Nephron (organoid): ENCODE measurements around the gene DDX51.
A peak's percentile ranks its signal among the peaks of the same experiment; 100 is the strongest.

Source experiments
- H3K27ac Mint-ChIP-seq, 3 experiments: 2 replicates each; pipeline ENCODE4 v1.8.0; 2020; ENCODE audit warnings: mixed read lengths in 3 of 3, mild to moderate bottlenecking in 2 of 3, moderate library complexity in 1 of 3
- H3K27me3 Mint-ChIP-seq: 2 replicates; pipeline ENCODE4 v1.8.0; 2021; ENCODE audit warnings: low read depth, mild to moderate bottlenecking, moderate library complexity, mixed read lengths
- H3K36me3 Mint-ChIP-seq: 2 replicates; pipeline ENCODE4 v1.8.0; 2020; ENCODE audit warnings: low read depth, mixed read lengths
- H3K4me1 Mint-ChIP-seq: 2 replicates; pipeline ENCODE4 v1.8.0; 2020; ENCODE audit warnings: mixed read lengths
- H3K4me3 Mint-ChIP-seq, 3 experiments: 2 replicates each; pipeline ENCODE4 v1.8.0; 2020; ENCODE audit warnings: mild to moderate bottlenecking in 3 of 3, mixed read lengths in 3 of 3, moderate library complexity in 2 of 3
- H3K9me3 Mint-ChIP-seq: 2 replicates; pipeline ENCODE4 v1.8.0; 2020; ENCODE audit warnings: mixed read lengths
- CTCF ChIP-seq, 3 experiments: fragments of 200-600 bp; sonication (generic); IDR thresholded peaks; one replicate each; pipeline ENCODE4 v1.5.0; 2021; ENCODE audit warnings: antibody characterized with exemption in 3 of 3; ENCODE audit not compliant: unreplicated experiment in 3 of 3

The DDX51 gene

GRCh38 chr12:132186208-132186856 is 42.2 kb upstream of the DDX51 start:
- no peak for TF ChIP-seq CTCF (IDR thresholded peaks at IDR 0.05; ENCODE audit: unreplicated experiment in 3 of 3)

DNA sequence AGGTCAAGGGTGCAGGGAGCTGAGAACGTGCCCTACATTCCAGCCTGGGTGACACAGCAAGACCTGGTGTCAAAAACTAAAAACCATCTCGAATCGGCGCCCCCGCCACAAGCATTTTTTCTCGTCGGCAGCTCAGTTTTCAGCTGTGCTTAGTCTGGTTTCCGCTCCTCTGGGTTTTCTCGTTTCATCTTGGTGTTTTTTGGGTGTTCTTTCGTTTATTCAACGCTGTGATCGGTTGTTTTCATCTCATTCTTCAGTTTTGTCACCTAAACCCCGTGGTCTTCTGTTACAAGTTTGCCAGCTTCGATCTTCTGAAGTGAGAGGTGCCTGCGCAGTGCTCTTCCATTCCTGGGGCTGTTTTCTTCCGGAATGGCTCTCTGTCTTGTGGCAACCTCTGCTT is 41.6 kb upstream of the DDX51 start:
- H3K27ac Mint-ChIP-seq, result peak overlapping the region in 1 of 3 experiments; percentile 11
- H3K4me3 Mint-ChIP-seq, result no peak overlapping the region
- peaks cover 61% of the 10 kb centered on the region for H3K27me3 Mint-ChIP-seq
- H3K36me3 Mint-ChIP-seq, result no peaks in the 10 kb centered on the region
- H3K4me1 Mint-ChIP-seq, result peaks cover 4% of the 10 kb centered on the region
- peaks cover 2% of the 10 kb centered on the region for H3K9me3 Mint-ChIP-seq
- TF ChIP-seq CTCF (IDR thresholded peaks at IDR 0.05; ENCODE audit: unreplicated experiment in 3 of 3), result no peak

More at GRCh38 chr12:132186208-132186856, 42.2 kb upstream of the DDX51 start:
- peaks cover under 1% of the 10 kb centered on the region for H3K9me3 Mint-ChIP-seq
- H3K36me3 Mint-ChIP-seq, result no peaks in the 10 kb centered on the region
- peak overlapping the region in 1 of 3 experiments; percentile 11 for H3K27ac Mint-ChIP-seq
- H3K4me1 Mint-ChIP-seq, result peaks cover 4% of the 10 kb centered on the region
- no peak overlapping the region for H3K4me3 Mint-ChIP-seq
- H3K27me3 Mint-ChIP-seq, result peaks cover 68% of the 10 kb centered on the region

DNA sequence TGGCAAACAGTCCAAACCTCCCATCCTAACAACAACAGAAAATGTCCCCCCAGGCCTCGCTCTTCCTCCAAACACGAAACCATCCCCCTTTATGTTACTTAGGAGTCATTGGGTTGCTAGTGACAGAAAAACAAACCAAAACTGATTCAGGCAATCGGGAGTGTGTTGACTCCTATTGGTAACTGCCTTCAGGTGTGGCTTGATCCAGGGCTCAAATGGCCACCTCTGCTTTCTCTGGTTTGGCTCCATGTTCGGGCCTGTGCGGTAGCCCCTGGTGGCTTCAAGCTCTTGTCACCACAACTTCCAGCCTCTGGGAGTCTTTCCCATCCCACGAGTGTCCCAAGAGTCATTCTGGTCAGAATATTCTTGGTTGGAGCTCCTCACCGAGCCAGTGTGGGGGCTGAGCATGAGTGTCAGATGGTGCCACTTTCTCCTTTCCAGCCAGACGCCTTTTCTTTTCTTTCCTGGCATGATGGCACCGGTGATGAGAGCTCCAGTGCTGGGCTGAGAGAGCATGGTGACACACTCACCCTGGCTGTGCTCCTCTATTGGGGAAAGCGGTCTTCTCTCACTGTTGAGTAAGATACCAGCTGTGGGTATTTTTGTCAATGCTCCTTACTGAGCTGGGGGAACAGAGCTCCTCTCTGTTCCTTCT is 38.7 kb upstream of the DDX51 start:
- no peak overlapping the region for H3K27ac Mint-ChIP-seq
- H3K4me1 Mint-ChIP-seq, result peaks cover 15% of the 10 kb centered on the region
- peaks cover 77% of the 10 kb centered on the region for H3K27me3 Mint-ChIP-seq

DNA sequence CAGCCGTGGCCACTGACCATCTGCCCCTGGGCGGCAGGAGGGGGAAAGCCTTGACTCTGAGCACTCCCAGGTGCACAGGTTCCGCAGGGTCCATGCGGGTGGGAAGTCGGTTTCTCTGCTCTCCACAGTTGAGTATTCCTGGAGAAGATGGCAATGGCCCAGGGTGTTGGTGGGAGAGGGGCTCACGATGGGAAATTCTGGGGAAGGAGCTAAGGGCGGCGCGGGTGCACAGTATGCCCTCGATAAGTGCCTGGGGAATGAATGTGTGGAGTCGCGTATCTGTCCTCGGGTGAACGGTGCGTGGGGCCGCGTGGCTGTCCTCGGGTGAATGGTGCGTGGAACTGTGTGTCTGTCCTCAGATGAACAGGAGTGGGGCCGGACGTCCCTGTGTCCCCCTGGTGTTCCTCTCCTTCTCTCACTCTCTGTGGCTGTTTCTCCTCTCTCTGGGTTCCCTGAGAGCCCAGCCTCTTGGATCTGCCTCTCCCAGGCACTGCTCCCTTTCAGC is 38.1 kb upstream of the DDX51 start:
- Mint-ChIP-seq H3K27ac (no peak overlapping the region), H3K9me3 (peaks cover 2% of the 10 kb centered on the region), H3K4me3 (no peak overlapping the region), H3K4me1 (peaks cover 15% of the 10 kb centered on the region), H3K27me3 (peaks cover 71% of the 10 kb centered on the region), H3K36me3 (no peaks in the 10 kb centered on the region)
- TF ChIP-seq CTCF (IDR thresholded peaks at IDR 0.05; ENCODE audit: unreplicated experiment in 3 of 3), result no peak

More for the DNA sequence above, 38.7 kb upstream of the DDX51 start:
- Mint-ChIP-seq H3K36me3 (no peaks in the 10 kb centered on the region), H3K4me3 (no peak overlapping the region), H3K9me3 (peaks cover 2% of the 10 kb centered on the region)
- TF ChIP-seq CTCF (IDR thresholded peaks at IDR 0.05; ENCODE audit: unreplicated experiment in 3 of 3), result no peak

DNA sequence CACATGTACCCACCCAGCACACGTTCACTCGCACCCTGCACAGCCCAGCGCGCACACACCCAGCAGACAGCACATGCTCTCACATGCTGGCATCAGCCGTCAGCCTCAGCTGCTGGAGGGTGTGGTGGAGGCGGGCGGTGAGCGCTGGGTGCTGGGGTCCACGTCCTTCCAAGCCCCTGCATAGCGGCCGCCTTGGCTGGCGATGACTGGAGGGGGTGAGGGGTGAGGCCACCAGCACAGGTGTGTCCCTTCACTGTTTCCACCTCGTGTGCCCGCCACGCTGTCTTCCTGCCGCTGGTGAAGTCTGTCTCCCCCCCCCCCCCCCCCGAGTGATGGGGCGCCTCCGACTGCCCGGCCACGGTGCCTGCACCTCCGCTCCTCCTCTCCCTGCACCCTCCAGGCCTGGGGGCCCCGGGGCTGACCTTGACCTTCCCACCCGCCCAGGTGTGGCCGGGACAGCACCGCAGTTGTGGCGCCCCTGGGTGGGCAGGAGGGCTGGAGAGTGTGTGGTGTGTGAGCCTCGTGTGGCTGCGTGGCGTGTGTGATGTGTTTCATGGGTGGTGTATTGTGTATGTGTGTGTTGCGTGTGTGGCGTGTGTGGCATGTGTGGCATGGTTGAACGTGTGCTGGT is 37.6 kb upstream of the DDX51 start:
- peaks cover 72% of the 10 kb centered on the region for H3K27me3 Mint-ChIP-seq
- H3K36me3 Mint-ChIP-seq, result no peaks in the 10 kb centered on the region
- no peak for TF ChIP-seq CTCF (IDR thresholded peaks at IDR 0.05; ENCODE audit: unreplicated experiment in 3 of 3)
- H3K9me3 Mint-ChIP-seq, result peaks cover 2% of the 10 kb centered on the region
- H3K4me1 Mint-ChIP-seq, result peaks cover 19% of the 10 kb centered on the region
- H3K27ac Mint-ChIP-seq, result no peak overlapping the region
- H3K4me3 Mint-ChIP-seq, result peak overlapping the region in 1 of 3 experiments; percentile 5
